ENCODE data around the gene KRT1. TPM values are rescaled to one million over a fixed set of nuclear protein-coding genes. Genes with fewer than 3 reads are reported as not detected.
"Not testable (repeated sequence)": the region's sequence is repeated elsewhere in the genome, so short reads cannot be mapped to it uniquely, and the experiment has no call there.

The KRT1 gene
- not detected in 2 replicates for total RNA-seq

- no peak for DNase-seq (ENCODE audit: low read depth in 2 of 2)
Measured at GRCh38 chr12:52680363-52680762, at the start of gene KRT1. Gene KRT1, minus strand, starts transcription at chr12:52680407. Its CDS starts 59 bp downstream, at chr12:52680348.

GRCh38 chr12:52729147-52729546 lies 48.9 kb upstream of the KRT1 start:
- DNase-seq (ENCODE audit: low read depth in 2 of 2) = no peak

- no peak for DNase-seq (ENCODE audit: low read depth in 2 of 2)
Measured at GRCh38 chr12:52728374-52728773, 48.2 kb upstream of the KRT1 start.

DNA sequence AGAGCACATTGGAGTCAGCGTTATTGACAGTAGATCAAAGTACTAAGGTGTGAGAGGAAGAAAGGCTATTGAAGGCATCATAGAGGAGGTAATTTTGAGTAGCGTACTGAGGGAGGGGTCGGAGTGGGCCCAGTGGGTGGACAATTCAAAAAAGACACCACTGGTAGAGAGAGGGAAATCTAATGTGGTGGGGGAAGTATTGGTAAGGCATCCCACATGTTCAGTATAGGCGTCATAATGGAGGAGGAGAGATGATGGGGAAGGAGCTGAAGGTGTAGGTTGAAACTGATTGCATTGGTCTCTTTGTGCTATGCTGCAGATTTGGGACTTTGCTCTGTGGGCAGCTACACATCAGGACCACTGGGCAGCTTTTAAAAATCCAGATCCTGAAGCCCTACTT lies 46.8 kb upstream of the KRT1 start:
- DNase-seq (ENCODE audit: low read depth in 2 of 2) = no peak

- DNase-seq (ENCODE audit: low read depth in 2 of 2) = no peak
Measured at GRCh38 chr12:52726451-52726850, 46.2 kb upstream of the KRT1 start.

DNA sequence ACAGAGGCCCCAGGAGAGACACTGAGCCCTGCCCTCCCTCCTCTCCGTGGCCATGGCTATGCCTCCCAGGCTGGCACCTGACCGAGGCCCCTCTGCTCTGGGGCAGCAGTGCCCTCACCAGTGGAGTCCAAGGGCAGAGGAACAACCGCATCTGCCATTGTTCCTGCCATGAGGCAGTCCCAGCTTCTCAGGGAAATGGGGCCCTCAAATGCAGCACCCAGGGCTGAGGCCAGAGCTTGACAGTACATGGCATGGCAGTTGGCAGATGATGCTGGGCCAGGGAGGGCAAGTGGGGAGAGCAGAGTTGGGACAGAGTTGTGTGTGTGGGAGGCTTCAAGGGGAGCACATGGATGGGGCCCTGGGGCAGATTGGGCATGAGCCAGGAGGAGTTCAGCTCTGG lies 44.2 kb upstream of the KRT1 start:
- no peak for DNase-seq (ENCODE audit: low read depth in 2 of 2)

GRCh38 chr12:52722680-52723079 lies 42.5 kb upstream of the KRT1 start:
- DNase-seq (ENCODE audit: low read depth in 2 of 2) = no peak

DNA sequence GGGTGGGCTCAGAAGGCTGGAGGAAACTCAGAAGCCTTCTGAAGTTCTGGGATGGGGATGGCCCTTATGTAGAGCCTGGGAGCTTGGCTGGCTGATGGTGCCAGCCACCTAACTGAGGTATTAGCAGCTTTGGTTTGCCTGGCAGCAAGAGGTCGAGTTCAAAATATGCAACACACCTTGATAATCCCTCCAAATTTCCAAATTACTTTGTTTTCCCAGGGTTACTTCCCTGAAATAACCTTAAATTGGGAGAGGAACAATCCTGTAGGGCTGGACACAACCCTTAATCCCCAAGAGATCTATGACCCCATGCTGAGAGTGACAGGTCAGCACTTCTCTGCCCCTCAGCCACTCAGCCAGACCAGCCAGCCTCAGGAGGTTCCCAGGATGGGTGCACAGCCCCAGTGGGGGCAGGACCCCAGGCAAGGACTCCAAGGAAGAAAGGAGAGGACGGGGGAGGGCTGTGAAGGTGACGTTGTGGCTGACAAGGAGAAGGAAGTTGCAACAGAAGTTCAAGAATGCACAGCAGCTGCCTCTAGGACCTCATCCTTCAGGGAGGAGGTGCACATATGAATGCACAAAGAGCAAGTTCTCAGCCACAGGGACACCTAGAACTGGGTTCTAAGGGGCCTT lies 41.7 kb upstream of the KRT1 start:
- no peak for DNase-seq (ENCODE audit: low read depth in 2 of 2)

DNA sequence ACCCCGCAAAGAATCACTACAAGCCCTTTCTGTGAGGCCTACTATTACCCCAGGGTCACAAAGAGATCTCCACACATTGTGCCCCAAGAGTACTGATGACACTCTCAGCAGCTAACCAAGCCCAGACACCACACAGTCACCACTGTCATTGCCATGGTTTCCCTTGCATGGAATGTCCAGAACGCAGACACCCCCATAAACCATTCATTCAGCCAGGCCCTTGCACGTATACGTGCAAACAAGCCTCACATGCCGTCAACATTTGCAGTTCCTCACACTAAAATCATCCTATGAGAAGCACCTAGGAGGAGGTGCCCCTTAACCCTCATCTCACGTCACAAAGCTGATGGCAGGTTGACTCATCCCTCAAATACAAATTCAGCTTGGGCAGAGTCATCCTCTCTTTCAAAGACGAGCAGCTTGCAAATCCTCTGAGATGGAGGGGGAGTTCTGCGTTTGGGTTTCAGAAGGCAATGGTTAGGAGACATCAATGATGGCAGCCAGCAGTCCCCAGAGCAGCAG lies 40.2 kb upstream of the KRT1 start:
- DNase-seq (ENCODE audit: low read depth in 2 of 2) = no peak

DNA sequence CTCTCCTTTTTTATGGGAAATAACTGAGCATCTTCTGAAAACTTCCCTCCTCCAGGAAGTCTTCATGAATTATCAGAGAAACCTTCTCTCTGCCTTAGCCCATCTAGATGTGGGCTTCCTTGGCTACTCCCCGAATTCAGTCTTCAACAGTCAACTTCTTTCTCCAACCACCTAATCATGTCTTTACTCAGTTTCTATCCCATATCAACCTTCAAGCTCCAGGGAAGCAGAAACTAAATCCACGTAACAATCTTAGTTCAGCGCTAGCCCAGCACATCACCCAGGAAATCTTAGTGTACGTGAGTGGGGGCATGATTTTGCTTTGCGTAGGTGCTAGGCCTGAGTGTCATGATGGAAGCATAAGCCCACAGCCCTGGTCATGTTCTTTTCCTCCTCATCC lies 35.9 kb upstream of the KRT1 start:
- DNase-seq (ENCODE audit: low read depth in 2 of 2) = no peak

DNA sequence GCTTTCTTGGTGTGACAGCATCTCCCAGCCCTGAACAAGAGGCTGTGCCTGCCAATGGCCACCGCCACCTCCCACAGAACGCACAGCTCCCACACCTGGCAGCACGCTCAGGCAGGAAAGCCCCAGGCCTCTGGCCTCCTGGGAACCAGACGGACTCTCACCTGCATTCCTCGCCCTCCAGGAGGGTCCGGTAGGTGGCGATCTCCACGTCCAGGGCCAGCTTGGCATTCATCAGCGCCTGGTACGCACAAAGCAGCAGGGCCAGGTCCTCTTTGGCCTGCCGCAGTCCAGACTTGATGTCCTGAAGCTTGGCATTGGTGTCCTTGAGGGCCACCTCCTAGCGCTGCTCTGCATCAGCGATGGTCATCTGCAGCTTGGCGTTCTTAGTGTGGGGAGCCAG lies 35.2 kb upstream of the KRT1 start:
- no peak for DNase-seq (ENCODE audit: low read depth in 2 of 2)

- DNase-seq (ENCODE audit: low read depth in 2 of 2) = no peak
Measured at GRCh38 chr12:52714887-52715281, 34.7 kb upstream of the KRT1 start.

DNA sequence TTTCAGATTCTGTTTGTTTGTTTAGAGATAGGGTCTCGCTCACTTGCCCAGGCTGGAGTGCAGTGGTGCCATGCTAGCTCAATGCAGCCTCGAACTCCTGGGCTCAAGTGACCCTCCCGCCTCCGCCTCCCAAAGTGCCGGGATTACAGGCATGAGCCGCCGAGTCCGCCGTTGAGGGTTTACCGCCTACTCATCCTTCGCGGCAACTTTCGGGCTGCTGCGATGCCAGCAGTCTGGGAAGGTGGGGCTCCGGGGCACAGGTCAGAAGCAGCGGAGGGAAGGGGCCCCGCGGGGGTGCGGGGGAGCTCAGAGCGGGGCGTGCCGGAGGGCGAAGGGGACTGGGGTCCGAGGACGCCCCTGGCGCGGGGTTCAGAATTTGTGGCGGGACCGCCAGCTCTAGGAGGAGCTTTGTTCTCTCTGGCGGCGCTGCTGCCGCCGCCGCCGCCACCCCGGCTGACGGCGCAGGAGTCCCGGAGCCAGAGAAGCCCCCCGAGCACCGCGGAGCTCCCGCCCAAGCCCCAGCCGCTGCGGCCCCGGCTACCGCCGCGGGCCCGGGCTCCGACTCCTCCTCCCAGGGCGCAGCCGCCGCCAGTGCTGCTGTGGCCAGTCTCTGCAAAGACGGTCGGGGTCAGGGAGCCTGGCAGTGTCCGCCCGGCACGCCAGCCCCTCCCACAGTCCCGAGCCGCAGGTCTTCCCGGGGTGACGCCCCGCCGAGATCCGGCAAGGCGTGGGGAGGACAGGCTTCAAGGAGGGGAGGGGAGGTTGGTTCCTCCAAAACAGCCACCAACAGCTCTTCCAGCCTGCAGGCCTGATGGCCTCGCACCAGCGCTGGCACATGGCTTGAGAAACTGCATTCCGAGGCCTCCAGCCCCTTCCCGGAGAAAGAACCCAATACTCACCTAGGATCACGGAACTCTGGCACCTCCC lies 34.0 kb upstream of the KRT1 start:
- no peak for DNase-seq (ENCODE audit: low read depth in 2 of 2)

GRCh38 chr12:52712122-52712521 lies 31.9 kb upstream of the KRT1 start:
- not testable (repeated sequence) for DNase-seq (ENCODE audit: low read depth in 2 of 2)

GRCh38 chr12:52710730-52711129 lies 30.5 kb upstream of the KRT1 start:
- DNase-seq (ENCODE audit: low read depth in 2 of 2) = no peak

- DNase-seq (ENCODE audit: low read depth in 2 of 2) = peak in 1 of 2 donors; percentile 11
Measured at GRCh38 chr12:52708010-52708409, 27.8 kb upstream of the KRT1 start.

DNA sequence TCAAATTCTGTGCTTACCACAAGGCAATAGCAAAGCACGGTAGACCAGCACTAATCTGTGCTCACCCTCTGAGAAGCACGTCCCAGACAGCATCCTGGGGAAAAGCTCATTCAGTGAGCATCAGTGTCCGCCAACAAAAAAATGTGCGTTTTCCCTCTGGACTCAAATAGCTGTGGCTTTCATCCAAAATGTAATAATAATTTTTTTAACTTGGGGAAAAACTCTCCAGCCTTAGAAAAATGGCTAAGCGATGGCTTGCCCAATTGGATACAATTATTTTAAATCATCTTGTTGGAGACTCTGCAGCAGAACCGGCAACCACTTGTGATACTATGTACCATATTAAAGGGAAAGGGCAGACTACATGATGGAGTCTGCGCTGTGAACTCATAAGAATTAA lies 24.3 kb upstream of the KRT1 start:
- DNase-seq (ENCODE audit: low read depth in 2 of 2) = no peak

DNA sequence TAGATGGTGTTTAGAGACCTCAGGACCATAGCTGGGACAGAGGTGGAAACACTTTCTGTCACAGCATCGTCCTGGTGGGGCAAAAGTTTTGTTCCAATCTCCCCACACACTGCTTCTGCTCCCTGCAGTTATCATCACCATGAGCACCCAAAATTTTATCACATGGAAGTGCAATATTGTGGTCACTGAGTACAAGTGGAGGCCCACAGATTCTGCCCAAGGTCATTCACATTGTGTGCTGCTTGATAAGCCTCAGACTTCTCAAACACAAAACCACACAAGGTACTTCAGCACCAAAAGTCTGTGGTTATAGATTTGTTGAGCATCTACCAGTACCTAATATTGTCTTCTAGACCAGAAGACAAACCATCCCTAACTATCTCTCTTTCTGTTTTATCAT lies 23.7 kb upstream of the KRT1 start:
- no peak for DNase-seq (ENCODE audit: low read depth in 2 of 2)

DNA sequence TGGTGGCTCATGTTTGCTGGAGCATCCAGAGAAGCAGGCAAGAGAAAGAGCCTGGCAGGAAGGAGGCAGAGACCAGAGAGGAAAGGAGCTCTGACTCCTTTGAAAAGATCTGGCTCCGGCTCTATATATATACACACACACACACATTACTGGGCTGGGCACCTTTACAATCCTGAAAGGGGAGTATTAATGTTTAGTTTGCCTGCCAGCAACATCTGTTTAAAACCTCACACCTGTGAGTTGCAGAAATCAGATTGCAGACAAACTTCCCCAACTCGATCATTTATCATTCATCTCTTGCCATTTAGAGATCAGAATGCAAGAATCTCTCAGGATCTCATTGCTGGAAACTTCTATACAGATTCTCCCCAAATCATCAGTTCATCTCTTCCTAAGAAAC lies 23.2 kb upstream of the KRT1 start, which contains the start of gene KRT77:
KRT77 (minus strand) TSS at position 101 of the 400 bp plus-strand sequence; CDS start at position 11, 90 bp downstream.
- DNase-seq (ENCODE audit: low read depth in 2 of 2) = no peak

DNA sequence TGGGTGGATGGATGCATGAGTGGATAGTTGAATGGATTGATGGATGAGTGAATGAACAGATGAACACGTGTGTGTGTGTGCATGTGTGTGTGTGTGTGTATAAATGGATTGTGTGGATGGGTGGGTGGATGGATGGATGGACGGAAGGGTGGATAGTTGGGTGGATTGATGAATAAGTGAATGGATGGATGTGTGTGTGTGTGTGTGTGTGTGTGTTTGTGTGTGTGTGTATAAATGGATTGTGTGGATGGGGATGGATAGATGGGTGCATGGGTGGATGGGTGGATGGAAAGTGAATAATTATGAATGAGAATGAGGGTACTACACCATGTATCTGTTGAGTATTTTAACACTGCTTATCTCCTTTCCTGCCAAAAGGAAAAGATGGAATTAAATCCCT lies 22.1 kb upstream of the KRT1 start:
- no peak for DNase-seq (ENCODE audit: low read depth in 2 of 2)

DNA sequence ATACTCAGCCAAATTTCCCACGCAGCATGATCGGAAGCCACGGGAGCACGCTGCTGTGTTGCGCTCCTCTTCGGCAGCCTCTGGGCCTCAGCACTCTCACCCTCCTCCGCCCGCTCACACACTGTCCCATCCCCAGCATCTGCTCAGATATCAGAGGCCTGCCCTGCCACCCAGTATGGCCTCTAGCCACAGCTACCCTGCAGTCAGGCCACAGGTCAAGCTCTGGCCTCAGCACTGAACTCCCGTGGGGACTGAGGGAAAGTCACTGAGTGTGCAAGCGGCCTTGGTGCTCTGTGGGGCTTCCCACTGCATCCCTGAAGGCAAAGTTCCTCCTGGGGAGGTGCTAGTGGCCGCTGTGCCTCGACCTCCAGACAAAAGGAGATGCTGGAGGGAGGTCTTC lies 21.1 kb upstream of the KRT1 start:
- no peak for DNase-seq (ENCODE audit: low read depth in 2 of 2)

- DNase-seq (ENCODE audit: low read depth in 2 of 2) = no peak
Measured at GRCh38 chr12:52699960-52700359, 19.8 kb upstream of the KRT1 start.

GRCh38 chr12:52699373-52699772 lies 19.2 kb upstream of the KRT1 start:
- DNase-seq (ENCODE audit: low read depth in 2 of 2) = no peak

All from dermis microvascular lymphatic vessel endothelial cell (primary cell).